HCT116 (cell line): ENCODE data around the gene PURB. TPM values are rescaled to one million over a fixed set of nuclear protein-coding genes. Genes with fewer than 3 reads are reported as not detected.

Source experiments
- ATAC-seq: fragments of 200-7000 bp; cut with Tn5 transposase; 2 replicates; pipeline ENCODE4 v1.9.1; 2020; ENCODE audit warnings: mild to moderate bottlenecking, moderate library complexity
- BruUV-seq: library from RNA; stranded (reverse); fragments of 400-500 nt; replicated peaks from 2 replicates; lab custom pipeline; 2021; lab: Mats Ljungman, UMichigan
- CTCF ChIA-PET: fragments of 300-600 bp; sonication (Branson Sonifier 250); formaldehyde crosslinking; loops from one replicate; lab custom pipeline; 2021; ENCODE audit warnings: antibody characterized with exemption; lab: Charles Lee
- POLR2A ChIA-PET: fragments of 300-600, 350-600 bp; sonication (Branson Sonifier 250); formaldehyde crosslinking; loops from one replicate; lab custom pipeline; 2021; ENCODE audit warnings: antibody characterized with exemption; lab: Charles Lee
- RAD21 ChIA-PET, 2 experiments: fragments of 300-600 bp; sonication (Branson Sonifier 250); formaldehyde crosslinking; loops; one replicate each; lab custom pipeline; 2023; ENCODE audit warnings: low total read pairs in 2 of 2; ENCODE audit not compliant: uncharacterized antibody in 2 of 2, unreplicated experiment in 2 of 2, low non-redundant PET in 1 of 2; lab: Charles Lee
- DNase-seq: peaks from one replicate; pipeline ENCODE4 v3.0.0-alpha.2; 2010; ENCODE audit warnings: low read depth, low spot score
- H2AFZ ChIP-seq: fragments of 200-600 bp; shearing (Covaris generic), sonication (generic); 2 replicates; pipeline ENCODE4 v1.6.1; 2017; ENCODE audit warnings: low read depth, mixed run types, mixed read lengths, antibody characterized with exemption, low read length; ENCODE audit not compliant: poor library complexity, severe bottlenecking
- H3K27ac ChIP-seq: 2 replicates; pipeline ENCODE4 v1.5.1; 2012; ENCODE audit warnings: low read depth, low read length
- H3K27me3 ChIP-seq: fragments of 200-600 bp; sonication (generic); 2 replicates; pipeline ENCODE4 v1.6.1; 2016; ENCODE audit warnings: mixed run types, low read length, mixed read lengths; ENCODE audit not compliant: insufficient read depth
- H3K36me3 ChIP-seq, 2 experiments: fragments of 200-500 bp in 1 of 2; fragments of 200-600 bp in 1 of 2; sonication (Bioruptor generic) in 1 of 2; sonication (generic) in 1 of 2; 2 replicates each; pipeline versions ENCODE4 v1.5.1 to v1.6.1; 2014 to 2016; ENCODE audit warnings: low read length in 2 of 2, inconsistent platforms in 1 of 2, mixed read lengths in 1 of 2, mixed run types in 1 of 2; ENCODE audit not compliant: insufficient read depth in 2 of 2, control insufficient read depth in 1 of 2
- H3K4me1 ChIP-seq, 2 experiments: fragments of 200-600 bp in 1 of 2; sonication (generic) in 1 of 2; 2 replicates each; pipeline versions ENCODE4 v1.5.1 to v1.6.1; 2012 to 2017; ENCODE audit warnings: low read length in 2 of 2, inconsistent platforms in 1 of 2, mild to moderate bottlenecking in 1 of 2, mixed read lengths in 1 of 2, mixed run types in 1 of 2, moderate library complexity in 1 of 2; ENCODE audit not compliant: insufficient read depth in 2 of 2, control insufficient read depth in 1 of 2
- H3K4me2 ChIP-seq: fragments of 200-600 bp; sonication (generic); 2 replicates; pipeline ENCODE4 v1.6.1; 2017; ENCODE audit warnings: mixed run types, low read length, mixed read lengths
- H3K4me3 ChIP-seq, 2 experiments: fragments of 200-600 bp in 1 of 2; sonication (generic) in 1 of 2; replicated peaks in 1 of 2; 2 replicates each; pipeline ENCODE4 v1.5.1; 2011 to 2016; ENCODE audit warnings: low read length in 2 of 2, control low read depth in 1 of 2, low read depth in 1 of 2, mild to moderate bottlenecking in 1 of 2, mixed read lengths in 1 of 2, mixed run types in 1 of 2
- H3K79me2 ChIP-seq: fragments of 200-600 bp; sonication (generic); 2 replicates; pipeline ENCODE4 v1.6.1; 2017; ENCODE audit warnings: mild to moderate bottlenecking, mixed run types, low read length, moderate library complexity, mixed read lengths; ENCODE audit not compliant: insufficient read depth
- H3K9ac ChIP-seq: fragments of 200-600 bp; sonication (generic); 2 replicates; pipeline ENCODE4 v1.6.1; 2016; ENCODE audit warnings: low read length, mixed read lengths
- H3K9me2 ChIP-seq: fragments of 200-600 bp; sonication (generic), shearing (Covaris generic); 2 replicates; pipeline ENCODE4 v1.6.1; 2017; ENCODE audit warnings: mixed run types, mild to moderate bottlenecking, moderate library complexity; ENCODE audit not compliant: insufficient read depth
- H3K9me3 ChIP-seq, 2 experiments: fragments of 200-500 bp in 1 of 2; fragments of 200-600 bp in 1 of 2; sonication (Bioruptor generic) in 1 of 2; sonication (generic) in 1 of 2; 2 replicates each; pipeline ENCODE4 v1.6.1; 2014 to 2017; ENCODE audit warnings: low read length in 2 of 2, mixed read lengths in 2 of 2, inconsistent platforms in 1 of 2, low read depth in 1 of 2, mild to moderate bottlenecking in 1 of 2, mixed run types in 1 of 2, moderate library complexity in 1 of 2; ENCODE audit not compliant: control insufficient read depth in 1 of 2, insufficient read depth in 1 of 2
- H4K20me1 ChIP-seq: fragments of 200-600 bp; sonication (generic), shearing (Covaris generic); 2 replicates; pipeline ENCODE4 v1.6.1; 2017; ENCODE audit warnings: mixed run types, mild to moderate bottlenecking, moderate library complexity; ENCODE audit not compliant: insufficient read depth
- EZH2 ChIP-seq: fragments of 200-600 bp; sonication (generic); IDR thresholded peaks from 2 replicates; pipeline ENCODE4 v1.6.1; 2017; ENCODE audit warnings: antibody characterized with exemption, mixed run types
- FOSL1 ChIP-seq: IDR thresholded peaks from 2 replicates; pipeline ENCODE4 v1.6.1; 2012; ENCODE audit warnings: low read depth
- SIN3A ChIP-seq: IDR thresholded peaks from 2 replicates; pipeline ENCODE4 v1.6.1; 2012; ENCODE audit warnings: low read depth
- YY1 ChIP-seq: IDR thresholded peaks from 2 replicates; pipeline ENCODE4 v1.6.1; 2011; ENCODE audit warnings: low read length, low read depth, moderate library complexity, mild to moderate bottlenecking; ENCODE audit not compliant: insufficient replicate concordance; ENCODE audit errors: extremely low read depth
- ZFX ChIP-seq: fragments of 450-650 bp; IDR thresholded peaks from 2 replicates; pipeline ENCODE4 v1.6.1; 2017
- intact Hi-C: fragments of 100-400 bp; cut with micrococcal nuclease; formaldehyde crosslinking; loops from 2 replicates; pipeline ENCODE4 v1.10.0; 2022
- total RNA-seq: library from RNA; stranded (reverse); gene quantifications from one replicate; pipeline ENCODE4 v1.2.1, GENCODE V29; 2021; ENCODE audit not compliant: unreplicated experiment
- TF ChIP-seq, protein P1 (sequence below), 3 experiments: fragments of 200-600 bp in 1 of 3; sonication (generic) in 1 of 3; IDR thresholded peaks in 2 of 3; conservative IDR thresholded peaks in 1 of 3; 2 replicates each; pipeline ENCODE4 v1.5.1; 2012 to 2017; ENCODE audit warnings: low read depth in 2 of 3, low read length in 2 of 3, antibody characterized with exemption in 1 of 3, borderline replicate concordance in 1 of 3, control low read depth in 1 of 3, mild to moderate bottlenecking in 1 of 3, mixed read lengths in 1 of 3, mixed run types in 1 of 3, moderate library complexity in 1 of 3; ENCODE audit not compliant: insufficient read depth in 1 of 3
- TF ChIP-seq, protein P2 (sequence below): IDR thresholded peaks from 2 replicates; pipeline ENCODE4 v1.6.1; 2011; ENCODE audit warnings: mild to moderate bottlenecking, low read length, moderate library complexity; ENCODE audit not compliant: insufficient replicate concordance; ENCODE audit errors: extremely low read depth

Gene PURB
- total RNA-seq, 1 experiment from 2014 or later = 13.2 TPM

DNA sequence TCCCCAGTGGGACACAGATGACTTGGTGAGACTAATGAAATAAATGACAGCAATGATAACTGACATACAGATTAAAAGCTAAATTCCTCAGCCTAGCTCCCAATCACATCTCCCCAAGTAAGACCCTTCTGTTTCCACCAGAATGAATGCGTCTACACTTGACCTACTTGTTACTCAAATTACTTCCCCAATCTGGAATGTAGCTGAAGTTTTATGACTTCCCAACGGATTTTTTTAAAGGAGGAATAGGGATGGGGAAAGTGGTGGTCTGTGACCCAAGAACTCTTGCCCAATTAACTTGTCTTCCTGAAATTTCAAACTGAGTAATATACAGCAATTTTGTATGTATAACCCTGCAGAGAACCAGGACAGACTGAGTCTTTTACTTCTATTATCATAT lies 46.6 kb downstream of the PURB start:
- Histone ChIP-seq H3K9ac (no peak overlapping the region), H3K9me3 (no peaks in the 10 kb centered on the region), H3K79me2 (peaks cover 95% of the 10 kb centered on the region), H3K9me2 (no peaks in the 10 kb centered on the region), H3K4me1 (no peaks in the 10 kb centered on the region), H3K4me2 (no peak overlapping the region), H4K20me1 (peaks cover under 1% of the 10 kb centered on the region; the same call in 1 of the 2 replicates), H3K4me3 (no peak overlapping the region), H3K27me3 (no peaks in the 10 kb centered on the region), H3K27ac (no peak overlapping the region), H3K36me3 (peaks cover 21 to 34% of the 10 kb centered on the region in 2 experiments), H2AFZ (no peak overlapping the region)
- DNase-seq = no peak
- RAD21 ChIA-PET = no interaction called here
- ATAC-seq = no peak
- CTCF ChIA-PET = interaction anchor here (1.3 kb wide), 1 partner anchor 9 kb away, joined by 7 read pairs; the partner anchor contains the start of gene H2AZ2
- POLR2A ChIA-PET = no interaction called here
- BruUV-seq = no TSS peak
- TF ChIP-seq EZH2 (no peak), ZFX (no peak), FOSL1 (no peak), SIN3A (no peak), YY1 (no peak)
- TF ChIP-seq, protein P1, sequence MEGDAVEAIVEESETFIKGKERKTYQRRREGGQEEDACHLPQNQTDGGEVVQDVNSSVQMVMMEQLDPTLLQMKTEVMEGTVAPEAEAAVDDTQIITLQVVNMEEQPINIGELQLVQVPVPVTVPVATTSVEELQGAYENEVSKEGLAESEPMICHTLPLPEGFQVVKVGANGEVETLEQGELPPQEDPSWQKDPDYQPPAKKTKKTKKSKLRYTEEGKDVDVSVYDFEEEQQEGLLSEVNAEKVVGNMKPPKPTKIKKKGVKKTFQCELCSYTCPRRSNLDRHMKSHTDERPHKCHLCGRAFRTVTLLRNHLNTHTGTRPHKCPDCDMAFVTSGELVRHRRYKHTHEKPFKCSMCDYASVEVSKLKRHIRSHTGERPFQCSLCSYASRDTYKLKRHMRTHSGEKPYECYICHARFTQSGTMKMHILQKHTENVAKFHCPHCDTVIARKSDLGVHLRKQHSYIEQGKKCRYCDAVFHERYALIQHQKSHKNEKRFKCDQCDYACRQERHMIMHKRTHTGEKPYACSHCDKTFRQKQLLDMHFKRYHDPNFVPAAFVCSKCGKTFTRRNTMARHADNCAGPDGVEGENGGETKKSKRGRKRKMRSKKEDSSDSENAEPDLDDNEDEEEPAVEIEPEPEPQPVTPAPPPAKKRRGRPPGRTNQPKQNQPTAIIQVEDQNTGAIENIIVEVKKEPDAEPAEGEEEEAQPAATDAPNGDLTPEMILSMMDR (IDR thresholded peaks at IDR 0.05 in 2 of 3, conservative IDR thresholded peaks at IDR 0.05 in 1 of 3; ENCODE audit: borderline replicate concordance in 1 of 3, insufficient read depth in 1 of 3, low read depth in 2 of 3, low read length in 2 of 3) = no peak
- TF ChIP-seq, protein P2, sequence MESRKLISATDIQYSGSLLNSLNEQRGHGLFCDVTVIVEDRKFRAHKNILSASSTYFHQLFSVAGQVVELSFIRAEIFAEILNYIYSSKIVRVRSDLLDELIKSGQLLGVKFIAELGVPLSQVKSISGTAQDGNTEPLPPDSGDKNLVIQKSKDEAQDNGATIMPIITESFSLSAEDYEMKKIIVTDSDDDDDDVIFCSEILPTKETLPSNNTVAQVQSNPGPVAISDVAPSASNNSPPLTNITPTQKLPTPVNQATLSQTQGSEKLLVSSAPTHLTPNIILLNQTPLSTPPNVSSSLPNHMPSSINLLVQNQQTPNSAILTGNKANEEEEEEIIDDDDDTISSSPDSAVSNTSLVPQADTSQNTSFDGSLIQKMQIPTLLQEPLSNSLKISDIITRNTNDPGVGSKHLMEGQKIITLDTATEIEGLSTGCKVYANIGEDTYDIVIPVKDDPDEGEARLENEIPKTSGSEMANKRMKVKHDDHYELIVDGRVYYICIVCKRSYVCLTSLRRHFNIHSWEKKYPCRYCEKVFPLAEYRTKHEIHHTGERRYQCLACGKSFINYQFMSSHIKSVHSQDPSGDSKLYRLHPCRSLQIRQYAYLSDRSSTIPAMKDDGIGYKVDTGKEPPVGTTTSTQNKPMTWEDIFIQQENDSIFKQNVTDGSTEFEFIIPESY = no peak
- intact Hi-C loops = no loop called here
